Measurements from ENCODE around the gene SORBS1. TPM values are rescaled to one million over a fixed set of nuclear protein-coding genes. Genes with fewer than 3 reads are reported as not detected.

SORBS1 gene
- total and polyA plus RNA-seq, 2 of the 13 experiments (the other 11 are each of a cell fraction or from before 2014, with no cell fraction given): 16.8 to 39.8 TPM

DNA sequence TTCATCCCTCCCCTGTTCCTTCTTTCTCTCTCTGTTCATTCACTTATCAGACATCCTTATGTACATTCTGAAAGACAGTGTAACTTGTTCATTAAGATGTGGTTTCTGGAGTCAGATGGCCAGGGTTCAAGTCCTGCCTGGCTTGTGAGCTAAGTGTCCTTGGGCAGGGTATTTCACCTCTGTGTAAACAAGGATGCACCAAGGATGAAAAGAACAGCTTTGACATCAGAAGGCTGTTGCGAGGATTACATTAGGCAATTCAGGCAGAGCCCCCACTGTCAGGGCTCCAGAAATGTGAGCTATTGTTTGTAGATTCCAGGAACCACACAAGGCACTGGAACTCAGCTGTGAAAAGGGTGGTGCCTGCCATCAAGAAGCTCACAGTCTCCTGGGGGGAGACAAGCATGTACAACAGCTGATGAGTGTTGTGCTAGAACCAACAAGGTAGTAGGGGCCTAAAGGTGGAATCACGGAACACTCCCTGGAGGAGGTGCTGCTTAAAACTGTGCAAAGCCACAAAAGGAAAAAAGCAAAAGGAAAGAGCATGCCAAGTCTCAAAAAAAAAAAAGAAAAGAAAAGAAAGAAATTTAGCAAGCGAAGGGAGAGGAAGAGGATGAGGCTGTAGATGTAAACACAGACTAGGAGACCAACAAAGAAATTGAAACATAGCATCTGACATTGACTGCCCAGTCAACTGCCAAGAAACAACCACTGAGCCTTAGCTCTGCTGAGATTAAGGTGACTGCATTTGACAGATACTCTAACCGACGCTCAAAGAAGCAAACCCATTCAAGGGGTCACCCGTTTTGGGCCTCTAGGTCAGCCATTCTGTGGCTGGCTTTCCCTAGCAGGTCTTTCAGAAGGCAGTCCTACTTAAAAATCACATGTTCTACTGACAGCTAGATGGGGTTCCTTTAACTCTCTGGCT is 282.8 kb downstream of the SORBS1 start (continued):
- TF ChIP-seq BCL3 (CRISPR knock-in tag; IDR thresholded peaks at IDR 0.05) (0 out of 2 replicates have a peak, but pooled peaks have one; percentile 46), SUZ12 (IDR thresholded peaks at IDR 0.05; ENCODE audit: low read depth, low read length) (no peak), ZNF383 (CRISPR knock-in tag; IDR thresholded peaks at IDR 0.05; ENCODE audit: borderline replicate concordance) (peak; percentile 78; the same call in 1 of the 2 replicates), ZSCAN31 (CRISPR knock-in tag; IDR thresholded peaks at IDR 0.05; ENCODE audit: low read depth) (0 out of 2 replicates have a peak, but pooled peaks have one; percentile 40), NR2C2 (CRISPR knock-in tag; IDR thresholded peaks at IDR 0.05; ENCODE audit: borderline replicate concordance) (peak; percentile 58; the same call in 1 of the 2 replicates), ZNF704 (CRISPR knock-in tag; IDR thresholded peaks at IDR 0.05; ENCODE audit: borderline replicate concordance) (no peak), ARID2 (CRISPR knock-in tag; IDR thresholded peaks at IDR 0.05; ENCODE audit: borderline replicate concordance) (0 out of 2 replicates have a peak, but pooled peaks have one; percentile 46), ZBTB25 (CRISPR knock-in tag; IDR thresholded peaks at IDR 0.05) (peak; percentile 76; the same call in 1 of the 2 replicates), CCDC6 (CRISPR knock-in tag; IDR thresholded peaks at IDR 0.05) (peak; percentile 67; the same call in 1 of the 2 replicates), CBX5 (CRISPR knock-in tag; IDR thresholded peaks at IDR 0.05; ENCODE audit: borderline replicate concordance) (peak; percentile 91; the same call in 1 of the 2 replicates), CEBPB (IDR thresholded peaks at IDR 0.05; ENCODE audit: borderline replicate concordance, low read depth, low read length) (peak; percentile 88; the same call in 1 of the 2 replicates), ZNF547 (CRISPR knock-in tag; IDR thresholded peaks at IDR 0.05) (0 out of 2 replicates have a peak, but pooled peaks have one; percentile 41), TARDBP (CRISPR knock-in tag; IDR thresholded peaks at IDR 0.05) (peak; percentile 94), TCF7L2 (IDR thresholded peaks at IDR 0.05; ENCODE audit: low read depth, low read length) (peak; percentile 86)
- TF ChIP-seq, protein P1, sequence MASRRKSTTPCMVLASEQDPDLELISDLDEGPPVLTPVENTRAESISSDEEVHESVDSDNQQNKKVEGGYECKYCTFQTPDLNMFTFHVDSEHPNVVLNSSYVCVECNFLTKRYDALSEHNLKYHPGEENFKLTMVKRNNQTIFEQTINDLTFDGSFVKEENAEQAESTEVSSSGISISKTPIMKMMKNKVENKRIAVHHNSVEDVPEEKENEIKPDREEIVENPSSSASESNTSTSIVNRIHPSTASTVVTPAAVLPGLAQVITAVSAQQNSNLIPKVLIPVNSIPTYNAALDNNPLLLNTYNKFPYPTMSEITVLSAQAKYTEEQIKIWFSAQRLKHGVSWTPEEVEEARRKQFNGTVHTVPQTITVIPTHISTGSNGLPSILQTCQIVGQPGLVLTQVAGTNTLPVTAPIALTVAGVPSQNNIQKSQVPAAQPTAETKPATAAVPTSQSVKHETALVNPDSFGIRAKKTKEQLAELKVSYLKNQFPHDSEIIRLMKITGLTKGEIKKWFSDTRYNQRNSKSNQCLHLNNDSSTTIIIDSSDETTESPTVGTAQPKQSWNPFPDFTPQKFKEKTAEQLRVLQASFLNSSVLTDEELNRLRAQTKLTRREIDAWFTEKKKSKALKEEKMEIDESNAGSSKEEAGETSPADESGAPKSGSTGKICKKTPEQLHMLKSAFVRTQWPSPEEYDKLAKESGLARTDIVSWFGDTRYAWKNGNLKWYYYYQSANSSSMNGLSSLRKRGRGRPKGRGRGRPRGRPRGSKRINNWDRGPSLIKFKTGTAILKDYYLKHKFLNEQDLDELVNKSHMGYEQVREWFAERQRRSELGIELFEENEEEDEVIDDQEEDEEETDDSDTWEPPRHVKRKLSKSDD (CRISPR knock-in tag; IDR thresholded peaks at IDR 0.05; ENCODE audit: low read depth): peak; percentile 76; the same call in 1 of the 2 replicates
